CD14-positive monocyte (primary cell): ENCODE measurements around the gene LNPEP. TPM values are rescaled to one million over a fixed set of nuclear protein-coding genes. Genes with fewer than 3 reads are reported as not detected.

Experiments used
- DNase-seq, 3 donors: peaks; one replicate each; pipeline ENCODE4 v3.0.0-alpha.2; 2011 to 2022
- H2AFZ ChIP-seq: 2 replicates; pipeline ENCODE4 v1.6.0; 2012; ENCODE audit warnings: mild to moderate bottlenecking, low read depth, low read length, inconsistent platforms; ENCODE audit not compliant: insufficient read depth, poor library complexity, severe bottlenecking
- H3K27ac ChIP-seq, 2 donors: 1 replicate in 1 of 2; 2 replicates in 1 of 2; pipeline ENCODE4 v1.5.1; 2012 to 2013; ENCODE audit warnings: low read length in 2 of 2, control low read depth in 1 of 2, inconsistent platforms in 1 of 2, low read depth in 1 of 2, mild to moderate bottlenecking in 1 of 2
- H3K27me3 ChIP-seq, 2 donors: one replicate each; pipeline versions ENCODE4 v1.6.0 to v1.6.1; 2011 to 2013; ENCODE audit warnings: low read length in 2 of 2; ENCODE audit not compliant: control insufficient read depth in 2 of 2, insufficient read depth in 2 of 2
- H3K36me3 ChIP-seq, 2 donors: replicated peaks in 1 of 2; 1 replicate in 1 of 2; 2 replicates in 1 of 2; pipeline versions ENCODE4 v1.5.1 to v1.6.1; 2012 to 2013; ENCODE audit warnings: low read length in 2 of 2, control low read depth in 1 of 2, inconsistent platforms in 1 of 2, mild to moderate bottlenecking in 1 of 2; ENCODE audit not compliant: insufficient read depth in 2 of 2, control insufficient read depth in 1 of 2
- H3K4me1 ChIP-seq, 2 donors: 1 replicate in 1 of 2; 2 replicates in 1 of 2; pipeline versions ENCODE4 v1.5.1 to v1.6.1; 2012 to 2013; ENCODE audit warnings: low read length in 2 of 2, control low read depth in 1 of 2, inconsistent platforms in 1 of 2, mild to moderate bottlenecking in 1 of 2, moderate library complexity in 1 of 2; ENCODE audit not compliant: insufficient read depth in 2 of 2, control insufficient read depth in 1 of 2
- H3K4me2 ChIP-seq: replicated peaks from 2 replicates; pipeline ENCODE3; 2012; ENCODE audit warnings: low read length, moderate library complexity, mild to moderate bottlenecking; ENCODE audit not compliant: poor library complexity, severe bottlenecking; ENCODE audit errors: extremely low read depth
- H3K4me3 ChIP-seq, 3 experiments: fragments of 200-600 bp in 1 of 3; sonication (generic) in 1 of 3; replicated peaks in 1 of 3; 1 replicate in 2 of 3; 2 replicates in 1 of 3; pipeline ENCODE4 v1.5.1; 2011 to 2013; ENCODE audit warnings: low read length in 3 of 3, mild to moderate bottlenecking in 3 of 3, control low read depth in 2 of 3, low read depth in 2 of 3, inconsistent platforms in 1 of 3, moderate library complexity in 1 of 3
- H3K79me2 ChIP-seq: 2 replicates; pipeline ENCODE4 v1.6.0; 2012; ENCODE audit warnings: mild to moderate bottlenecking, control low read depth, inconsistent platforms, low read length, moderate library complexity; ENCODE audit not compliant: insufficient read depth
- H3K9ac ChIP-seq: 2 replicates; pipeline ENCODE4 v1.6.0; 2017; ENCODE audit warnings: low read length, mild to moderate bottlenecking; ENCODE audit not compliant: insufficient read depth, poor library complexity, severe bottlenecking
- H3K9me3 ChIP-seq, 2 donors: replicated peaks in 1 of 2; 1 replicate in 1 of 2; 2 replicates in 1 of 2; pipeline versions ENCODE4 v1.5.1 to v1.6.1; 2012 to 2013; ENCODE audit warnings: low read length in 2 of 2, control low read depth in 1 of 2; ENCODE audit not compliant: control insufficient read depth in 1 of 2, insufficient read depth in 1 of 2
- H4K20me1 ChIP-seq: 2 replicates; pipeline ENCODE4 v1.6.0; 2012; ENCODE audit warnings: mild to moderate bottlenecking, low read length, control low read depth, moderate library complexity; ENCODE audit not compliant: insufficient read depth
- H3K27ac Mint-ChIP-seq, 7 donors: one replicate each; pipeline ENCODE4 v1.8.0; 2020; ENCODE audit warnings: mild to moderate bottlenecking in 7 of 7, mixed read lengths in 7 of 7, moderate library complexity in 6 of 7, inconsistent platforms in 2 of 7
- H3K27me3 Mint-ChIP-seq, 3 donors: one replicate each; pipeline ENCODE4 v1.8.0; 2021 to 2022; ENCODE audit warnings: low read depth in 3 of 3, mild to moderate bottlenecking in 3 of 3, mixed read lengths in 3 of 3, moderate library complexity in 3 of 3, inconsistent platforms in 1 of 3
- H3K36me3 Mint-ChIP-seq, 2 donors: one replicate each; pipeline ENCODE4 v1.8.0; 2020; ENCODE audit warnings: mixed read lengths in 2 of 2, inconsistent platforms in 1 of 2, mild to moderate bottlenecking in 1 of 2
- H3K4me1 Mint-ChIP-seq: one replicate; pipeline ENCODE4 v1.8.0; 2020; ENCODE audit warnings: mild to moderate bottlenecking, mixed read lengths
- H3K4me3 Mint-ChIP-seq, 2 donors: one replicate each; pipeline ENCODE4 v1.8.0; 2020; ENCODE audit warnings: mild to moderate bottlenecking in 2 of 2, mixed read lengths in 2 of 2, moderate library complexity in 1 of 2
- H3K9me3 Mint-ChIP-seq, 7 donors: one replicate each; pipeline ENCODE4 v1.8.0; 2020 to 2022; ENCODE audit warnings: mixed read lengths in 7 of 7, mild to moderate bottlenecking in 6 of 7, moderate library complexity in 6 of 7, inconsistent platforms in 2 of 7
- WGBS: methylation state at CpG from one replicate; pipeline ENCODE4 v1.1.5; 2013; ENCODE audit warnings: missing lambda C conversion rate; ENCODE audit not compliant: insufficient coverage; 5-methylcytosine and 5-hydroxymethylcytosine counted together
- intact Hi-C, 2 donors: fragments of 100-400 bp; cut with micrococcal nuclease; formaldehyde crosslinking; loops; one replicate each; pipeline versions ENCODE4 v1.15.0 to v1.15.1; 2023
- polyA plus RNA-seq, 3 donors: library from polyadenylated mRNA; depleted of rRNA in 1 of 3; unstranded in 2 of 3; stranded (reverse) in 1 of 3; fragments of 300-500 nt in 2 of 3; fragments of >200 nt in 1 of 3; fragmentation: Illumina TruSeq in 2 of 3; gene quantifications; 1 replicate in 2 of 3; 2 replicates in 1 of 3; pipeline ENCODE4 v1.2.3, GENCODE V29; 2012 to 2021
- TF ChIP-seq, protein P1 (sequence below): fragments of 200-600 bp; IDR thresholded peaks from one replicate; pipeline ENCODE4 v1.8.0; 2022; ENCODE audit warnings: antibody characterized with exemption, mild to moderate bottlenecking

Gene LNPEP
- polyA plus RNA-seq, 3 donors, result 9.2 to 22.5 (median 14.5) TPM

DNA sequence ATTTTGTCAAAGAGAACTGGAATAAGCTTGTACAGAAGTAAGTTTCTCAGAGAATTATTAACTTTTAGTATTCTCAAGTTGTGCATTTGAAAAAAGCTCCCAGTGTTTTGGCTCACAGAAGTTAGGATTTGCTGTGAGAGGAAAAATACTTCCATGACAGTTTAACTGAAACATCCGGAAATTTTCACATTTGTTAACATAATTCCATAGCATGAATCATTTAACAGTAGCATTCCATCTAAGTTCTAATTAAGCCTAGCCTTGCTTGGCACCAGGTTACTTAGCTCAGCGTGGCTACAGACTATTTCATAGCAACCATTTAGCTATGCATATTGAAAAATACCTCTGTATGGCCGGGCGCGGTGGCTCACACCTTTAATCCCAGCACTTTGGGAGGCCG, 90.8 kb downstream of the LNPEP start:
- no peak overlapping the region for H3K27ac ChIP-seq
- no peak overlapping the region for H3K9ac ChIP-seq
- TF ChIP-seq, protein P1, sequence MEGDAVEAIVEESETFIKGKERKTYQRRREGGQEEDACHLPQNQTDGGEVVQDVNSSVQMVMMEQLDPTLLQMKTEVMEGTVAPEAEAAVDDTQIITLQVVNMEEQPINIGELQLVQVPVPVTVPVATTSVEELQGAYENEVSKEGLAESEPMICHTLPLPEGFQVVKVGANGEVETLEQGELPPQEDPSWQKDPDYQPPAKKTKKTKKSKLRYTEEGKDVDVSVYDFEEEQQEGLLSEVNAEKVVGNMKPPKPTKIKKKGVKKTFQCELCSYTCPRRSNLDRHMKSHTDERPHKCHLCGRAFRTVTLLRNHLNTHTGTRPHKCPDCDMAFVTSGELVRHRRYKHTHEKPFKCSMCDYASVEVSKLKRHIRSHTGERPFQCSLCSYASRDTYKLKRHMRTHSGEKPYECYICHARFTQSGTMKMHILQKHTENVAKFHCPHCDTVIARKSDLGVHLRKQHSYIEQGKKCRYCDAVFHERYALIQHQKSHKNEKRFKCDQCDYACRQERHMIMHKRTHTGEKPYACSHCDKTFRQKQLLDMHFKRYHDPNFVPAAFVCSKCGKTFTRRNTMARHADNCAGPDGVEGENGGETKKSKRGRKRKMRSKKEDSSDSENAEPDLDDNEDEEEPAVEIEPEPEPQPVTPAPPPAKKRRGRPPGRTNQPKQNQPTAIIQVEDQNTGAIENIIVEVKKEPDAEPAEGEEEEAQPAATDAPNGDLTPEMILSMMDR, result no peak
- no peak overlapping the region for H2AFZ ChIP-seq
- Mint-ChIP-seq H3K27me3 (peaks cover 0 to 2% (median 0%) of the 10 kb centered on the region in 3 donors), H3K4me3 (no peak overlapping the region), H3K4me1 (peaks cover 8% of the 10 kb centered on the region), H3K9me3 (no peaks in the 10 kb centered on the region), H3K27ac (no peak overlapping the region), H3K36me3 (peaks cover 73 to 92% of the 10 kb centered on the region in 2 donors)
- H4K20me1 ChIP-seq, result no peaks in the 10 kb centered on the region
- DNase-seq, result no peak
- no peaks in the 10 kb centered on the region for H3K9me3 ChIP-seq
- intact Hi-C loops, result no loop called here
- no peaks in the 10 kb centered on the region for H3K4me1 ChIP-seq
- no peaks in the 10 kb centered on the region for H3K27me3 ChIP-seq
- no peak overlapping the region for H3K4me3 ChIP-seq
- WGBS, result 96% methylated on average over 5 of the region's 6 CpGs
- no peak overlapping the region for H3K4me2 ChIP-seq
- no peaks in the 10 kb centered on the region for H3K79me2 ChIP-seq
- peaks cover 79 to 94% of the 10 kb centered on the region in 2 donors for H3K36me3 ChIP-seq

DNA sequence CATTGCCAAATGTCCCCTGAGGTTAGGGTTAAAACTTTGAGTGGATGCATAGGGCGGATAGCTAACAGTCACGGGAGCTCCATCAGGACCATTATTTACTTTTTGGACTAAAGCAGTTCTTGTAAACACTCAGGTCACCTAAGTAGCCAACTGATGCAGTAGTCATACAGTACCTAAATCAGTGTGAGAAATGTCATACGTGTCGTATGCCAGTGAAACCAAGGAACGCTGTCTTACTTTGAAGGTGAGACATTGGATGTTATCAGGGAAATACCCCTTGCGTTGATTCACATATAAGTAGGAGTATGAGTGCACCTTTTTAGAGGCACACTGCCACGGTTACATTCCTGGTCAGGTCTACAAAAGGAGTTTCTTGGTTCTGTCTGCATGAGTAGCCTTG, 101.9 kb downstream of the LNPEP start:
- H3K27ac Mint-ChIP-seq, result no peak overlapping the region
- Histone ChIP-seq H3K4me1 (no peaks in the 10 kb centered on the region), H3K4me3 (no peak overlapping the region), H3K36me3 (peaks cover 18 to 50% of the 10 kb centered on the region in 2 donors), H3K27ac (no peak overlapping the region), H3K27me3 (no peaks in the 10 kb centered on the region), H3K4me2 (no peak overlapping the region), H3K9ac (no peak overlapping the region), H3K79me2 (no peaks in the 10 kb centered on the region), H3K9me3 (no peaks in the 10 kb centered on the region), H2AFZ (no peak overlapping the region), H4K20me1 (no peaks in the 10 kb centered on the region)
- intact Hi-C loops, result no loop called here
- no peaks in the 10 kb centered on the region for H3K9me3 Mint-ChIP-seq
- H3K4me1 Mint-ChIP-seq, result no peaks in the 10 kb centered on the region
- H3K4me3 Mint-ChIP-seq, result no peak overlapping the region
- no peak for DNase-seq
- peaks cover 34 to 38% of the 10 kb centered on the region in 2 donors for H3K36me3 Mint-ChIP-seq
- 84% methylated on average over 5 of the region's 7 CpGs for WGBS
- peaks cover 0 to under 1% (median 0%) of the 10 kb centered on the region in 3 donors for H3K27me3 Mint-ChIP-seq
- TF ChIP-seq, protein P1, result no peak
